Measurements from ENCODE around the gene CHD2. TPM values are rescaled to one million over a fixed set of nuclear protein-coding genes. Genes with fewer than 3 reads are reported as not detected.

CHD2 gene
- total and polyA plus RNA-seq, 2 donors (not counting 3 experiments of a cell fraction or from before 2014, with no cell fraction given) = 53.8 to 97.9 TPM

DNA sequence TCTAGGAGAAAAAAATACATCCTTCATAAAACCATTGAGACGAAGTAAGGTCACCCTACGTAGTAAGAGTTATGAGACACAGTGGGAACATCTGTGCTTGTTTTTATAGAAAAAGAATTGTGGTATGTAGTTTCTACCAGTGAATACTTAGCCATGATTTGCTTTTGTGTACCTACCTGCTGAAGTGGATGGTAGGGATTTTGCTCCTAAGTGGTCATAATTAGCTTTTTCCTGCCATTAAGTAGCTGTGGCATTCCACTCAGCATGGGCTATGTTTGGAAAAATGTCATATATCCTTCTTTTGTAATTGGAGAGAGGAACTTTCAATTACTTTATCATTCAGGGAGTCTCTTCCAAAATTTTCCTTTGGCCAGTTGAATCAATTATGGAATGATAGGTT lies 63.7 kb downstream of the CHD2 start:
- Histone ChIP-seq H3K27me3 (ENCODE audit: control insufficient read depth in 2 of 2, insufficient read depth in 2 of 2, low read length in 2 of 2) (no peaks in the 10 kb centered on the region), H3K27ac (ENCODE audit: insufficient read depth, low read depth, low read length) (no peak overlapping the region), H3K79me2 (ENCODE audit: control insufficient read depth, insufficient read depth, low read length) (peaks cover 64% of the 10 kb centered on the region), H3K9me1 (replicated peaks; ENCODE audit: control insufficient read depth, extremely low read depth, insufficient read depth, low read length) (no peaks in the 10 kb centered on the region), H3K9me3 (replicated peaks; ENCODE audit: control insufficient read depth, insufficient read depth, low read length) (no peaks in the 10 kb centered on the region), H3K36me3 (ENCODE audit: control insufficient read depth in 2 of 2, extremely low read depth in 1 of 2, insufficient read depth in 2 of 2, low read length in 2 of 2) (peaks cover 4 to 23% of the 10 kb centered on the region in 2 experiments), H3K4me3 (replicated peaks in 1 of 3; ENCODE audit: insufficient read depth in 1 of 3, low read depth in 1 of 3, low read length in 3 of 3) (no peak overlapping the region), H2AFZ (ENCODE audit: low read depth, low read length) (no peak overlapping the region), H3K4me2 (ENCODE audit: insufficient read depth, low read length) (no peak overlapping the region), H3K9ac (replicated peaks; ENCODE audit: extremely low read depth, insufficient read depth, low read length) (no peak overlapping the region), H4K20me1 (replicated peaks; ENCODE audit: control insufficient read depth, extremely low read depth, insufficient read depth, low read length) (peaks cover 6% of the 10 kb centered on the region), H3K4me1 (ENCODE audit: control insufficient read depth, extremely low read depth, insufficient read depth, low read length) (no peaks in the 10 kb centered on the region)
- no TSS peak for BruUV-seq (replicated peaks)
- dilution Hi-C loops (cut with MboI; ENCODE audit: extremely low pct_ligation_motif_present, low sequenced_read_pairs) = no loop called here
- DNase-seq (ENCODE audit: low read depth, low spot score) (no peak), FAIRE-seq (no peak)
- POLR2A ChIA-PET = no interaction called here
- intact Hi-C loops (cut with micrococcal nuclease) = no loop called here
- CTCF ChIA-PET = interaction anchor here (1.1 to 1.4 kb wide), 2 partner anchors 12 to 14 kb away, joined by 3 read pairs; no protein-coding TSS in a partner anchor
- TF ChIP-seq POLR2A (IDR thresholded peaks at IDR 0.05; ENCODE audit: low read depth, low read length) = no peak
- no peak for TF ChIP-seq EZH2 (IDR thresholded peaks at IDR 0.05; ENCODE audit: borderline replicate concordance, low read depth, low read length, severe bottlenecking)
- TF ChIP-seq, protein P1, sequence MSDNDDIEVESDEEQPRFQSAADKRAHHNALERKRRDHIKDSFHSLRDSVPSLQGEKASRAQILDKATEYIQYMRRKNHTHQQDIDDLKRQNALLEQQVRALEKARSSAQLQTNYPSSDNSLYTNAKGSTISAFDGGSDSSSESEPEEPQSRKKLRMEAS (IDR thresholded peaks at IDR 0.05; ENCODE audit: insufficient read depth, insufficient read length) = no peak
- TF ChIP-seq POLR2AphosphoS5 (IDR thresholded peaks at IDR 0.05; ENCODE audit: insufficient read depth, low read depth, low read length) = no peak
- TF ChIP-seq GATA2 (IDR thresholded peaks at IDR 0.05; ENCODE audit: insufficient read depth, insufficient read length, low read depth, low read length) = no peak
- TF ChIP-seq MYC (IDR thresholded peaks at IDR 0.05; ENCODE audit: low read depth, low read length) = no peak
- TF ChIP-seq JUN (IDR thresholded peaks at IDR 0.05; ENCODE audit: borderline replicate concordance, insufficient read depth, insufficient read length, low read depth) = no peak
- TF ChIP-seq FOS (IDR thresholded peaks at IDR 0.05; ENCODE audit: borderline replicate concordance, insufficient read depth, low read length) = no peak
- TF ChIP-seq, protein P2, sequence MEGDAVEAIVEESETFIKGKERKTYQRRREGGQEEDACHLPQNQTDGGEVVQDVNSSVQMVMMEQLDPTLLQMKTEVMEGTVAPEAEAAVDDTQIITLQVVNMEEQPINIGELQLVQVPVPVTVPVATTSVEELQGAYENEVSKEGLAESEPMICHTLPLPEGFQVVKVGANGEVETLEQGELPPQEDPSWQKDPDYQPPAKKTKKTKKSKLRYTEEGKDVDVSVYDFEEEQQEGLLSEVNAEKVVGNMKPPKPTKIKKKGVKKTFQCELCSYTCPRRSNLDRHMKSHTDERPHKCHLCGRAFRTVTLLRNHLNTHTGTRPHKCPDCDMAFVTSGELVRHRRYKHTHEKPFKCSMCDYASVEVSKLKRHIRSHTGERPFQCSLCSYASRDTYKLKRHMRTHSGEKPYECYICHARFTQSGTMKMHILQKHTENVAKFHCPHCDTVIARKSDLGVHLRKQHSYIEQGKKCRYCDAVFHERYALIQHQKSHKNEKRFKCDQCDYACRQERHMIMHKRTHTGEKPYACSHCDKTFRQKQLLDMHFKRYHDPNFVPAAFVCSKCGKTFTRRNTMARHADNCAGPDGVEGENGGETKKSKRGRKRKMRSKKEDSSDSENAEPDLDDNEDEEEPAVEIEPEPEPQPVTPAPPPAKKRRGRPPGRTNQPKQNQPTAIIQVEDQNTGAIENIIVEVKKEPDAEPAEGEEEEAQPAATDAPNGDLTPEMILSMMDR (IDR thresholded peaks at IDR 0.05; ENCODE audit: extremely low read depth in 1 of 2, insufficient read depth in 1 of 2, low read depth in 1 of 2, low read length in 2 of 2) = no peak
